ENCODE measurements around the gene MYO3B.

The MYO3B gene

GRCh38 chr2:170566138-170566537 is 388.2 kb downstream of the MYO3B start:
- Histone ChIP-seq H3K4me3 (no peak overlapping the region), H3K9me3 (ENCODE audit: low read depth, low read length) (no peaks in the 10 kb centered on the region), H3K36me3 (ENCODE audit: insufficient read depth, low read length) (no peaks in the 10 kb centered on the region), H3K9ac (ENCODE audit: insufficient read length) (no peak overlapping the region), H3K27ac (no peak overlapping the region)
- no peak for DNase-seq (ENCODE audit: low read depth, low spot score)
- TF ChIP-seq EZH2 (IDR thresholded peaks at IDR 0.05) (no peak), FOXP2 (optimal IDR thresholded peaks at IDR 0.05; ENCODE audit: control extremely low read depth, extremely low read length, insufficient read depth) (no peak), POLR2AphosphoS5 (IDR thresholded peaks at IDR 0.05; ENCODE audit: borderline replicate concordance, low read depth, low read length) (no peak)

- H3K36me3 ChIP-seq (ENCODE audit: insufficient read depth, low read length) = no peaks in the 10 kb centered on the region
- no peak overlapping the region for H3K27ac ChIP-seq
- no peaks in the 10 kb centered on the region for H3K9me3 ChIP-seq (ENCODE audit: low read depth, low read length)
- no peak for DNase-seq (ENCODE audit: low read depth, low spot score)
- H3K4me3 ChIP-seq = no peak overlapping the region
- TF ChIP-seq POLR2AphosphoS5 (IDR thresholded peaks at IDR 0.05; ENCODE audit: borderline replicate concordance, low read depth, low read length) (no peak), EZH2 (IDR thresholded peaks at IDR 0.05) (no peak)
- no peak overlapping the region for H3K9ac ChIP-seq (ENCODE audit: insufficient read length)
Observed at GRCh38 chr2:170567429-170567828, 389.5 kb downstream of the MYO3B start.

GRCh38 chr2:170568511-170568910 is 390.6 kb downstream of the MYO3B start:
- Histone ChIP-seq H3K4me3 (no peak overlapping the region), H3K9me3 (ENCODE audit: low read depth, low read length) (no peaks in the 10 kb centered on the region), H3K36me3 (ENCODE audit: insufficient read depth, low read length) (no peaks in the 10 kb centered on the region), H3K27ac (no peak overlapping the region), H3K9ac (ENCODE audit: insufficient read length) (no peak overlapping the region)
- TF ChIP-seq POLR2AphosphoS5 (IDR thresholded peaks at IDR 0.05; ENCODE audit: borderline replicate concordance, low read depth, low read length) = no peak
- TF ChIP-seq EZH2 (IDR thresholded peaks at IDR 0.05) = no peak
- no peak for TF ChIP-seq FOXP2 (optimal IDR thresholded peaks at IDR 0.05; ENCODE audit: control extremely low read depth, extremely low read length, insufficient read depth)
- DNase-seq (ENCODE audit: low read depth, low spot score) = no peak

GRCh38 chr2:170571612-170572011 is 393.7 kb downstream of the MYO3B start:
- H3K4me3 ChIP-seq = no peak overlapping the region
- H3K27ac ChIP-seq = no peak overlapping the region
- TF ChIP-seq EZH2 (IDR thresholded peaks at IDR 0.05) = no peak
- no peak for TF ChIP-seq FOXP2 (optimal IDR thresholded peaks at IDR 0.05; ENCODE audit: control extremely low read depth, extremely low read length, insufficient read depth)
- TF ChIP-seq POLR2AphosphoS5 (IDR thresholded peaks at IDR 0.05; ENCODE audit: borderline replicate concordance, low read depth, low read length) = no peak
- H3K36me3 ChIP-seq (ENCODE audit: insufficient read depth, low read length) = no peaks in the 10 kb centered on the region
- no peak for DNase-seq (ENCODE audit: low read depth, low spot score)
- no peaks in the 10 kb centered on the region for H3K9me3 ChIP-seq (ENCODE audit: low read depth, low read length)
- H3K9ac ChIP-seq (ENCODE audit: insufficient read length) = no peak overlapping the region

GRCh38 chr2:170573671-170574070 is 395.7 kb downstream of the MYO3B start:
- Histone ChIP-seq H3K4me3 (no peak overlapping the region), H3K36me3 (ENCODE audit: insufficient read depth, low read length) (no peaks in the 10 kb centered on the region), H3K9me3 (ENCODE audit: low read depth, low read length) (no peaks in the 10 kb centered on the region), H3K9ac (ENCODE audit: insufficient read length) (no peak overlapping the region), H3K27ac (no peak overlapping the region)
- TF ChIP-seq EZH2 (IDR thresholded peaks at IDR 0.05) (no peak), FOXP2 (optimal IDR thresholded peaks at IDR 0.05; ENCODE audit: control extremely low read depth, extremely low read length, insufficient read depth) (no peak), POLR2AphosphoS5 (IDR thresholded peaks at IDR 0.05; ENCODE audit: borderline replicate concordance, low read depth, low read length) (no peak)
- DNase-seq (ENCODE audit: low read depth, low spot score) = no peak

GRCh38 chr2:170576296-170576695 is 398.3 kb downstream of the MYO3B start:
- H3K36me3 ChIP-seq (ENCODE audit: insufficient read depth, low read length) = no peaks in the 10 kb centered on the region
- H3K4me3 ChIP-seq = no peak overlapping the region
- no peaks in the 10 kb centered on the region for H3K9me3 ChIP-seq (ENCODE audit: low read depth, low read length)
- no peak for TF ChIP-seq EZH2 (IDR thresholded peaks at IDR 0.05)
- no peak for TF ChIP-seq POLR2AphosphoS5 (IDR thresholded peaks at IDR 0.05; ENCODE audit: borderline replicate concordance, low read depth, low read length)
- TF ChIP-seq FOXP2 (optimal IDR thresholded peaks at IDR 0.05; ENCODE audit: control extremely low read depth, extremely low read length, insufficient read depth) = no peak
- no peak for DNase-seq (ENCODE audit: low read depth, low spot score)
- H3K9ac ChIP-seq (ENCODE audit: insufficient read length) = no peak overlapping the region
- H3K27ac ChIP-seq = no peak overlapping the region

- Histone ChIP-seq H3K9me3 (ENCODE audit: low read depth, low read length) (no peaks in the 10 kb centered on the region), H3K27ac (no peak overlapping the region), H3K4me3 (no peak overlapping the region), H3K9ac (ENCODE audit: insufficient read length) (no peak overlapping the region), H3K36me3 (ENCODE audit: insufficient read depth, low read length) (no peaks in the 10 kb centered on the region)
- no peak for DNase-seq (ENCODE audit: low read depth, low spot score)
- TF ChIP-seq POLR2AphosphoS5 (IDR thresholded peaks at IDR 0.05; ENCODE audit: borderline replicate concordance, low read depth, low read length) (no peak), EZH2 (IDR thresholded peaks at IDR 0.05) (no peak), FOXP2 (optimal IDR thresholded peaks at IDR 0.05; ENCODE audit: control extremely low read depth, extremely low read length, insufficient read depth) (no peak)
Observed at GRCh38 chr2:170577356-170577755, 399.4 kb downstream of the MYO3B start.

GRCh38 chr2:170578606-170579005 is 400.7 kb downstream of the MYO3B start:
- Histone ChIP-seq H3K4me3 (no peak overlapping the region), H3K27ac (no peak overlapping the region), H3K9me3 (ENCODE audit: low read depth, low read length) (no peaks in the 10 kb centered on the region), H3K36me3 (ENCODE audit: insufficient read depth, low read length) (no peaks in the 10 kb centered on the region), H3K9ac (ENCODE audit: insufficient read length) (no peak overlapping the region)
- TF ChIP-seq FOXP2 (optimal IDR thresholded peaks at IDR 0.05; ENCODE audit: control extremely low read depth, extremely low read length, insufficient read depth) (no peak), POLR2AphosphoS5 (IDR thresholded peaks at IDR 0.05; ENCODE audit: borderline replicate concordance, low read depth, low read length) (no peak), EZH2 (IDR thresholded peaks at IDR 0.05) (no peak)
- no peak for DNase-seq (ENCODE audit: low read depth, low spot score)

GRCh38 chr2:170579511-170579910 is 401.6 kb downstream of the MYO3B start:
- Histone ChIP-seq H3K9me3 (ENCODE audit: low read depth, low read length) (no peaks in the 10 kb centered on the region), H3K4me3 (no peak overlapping the region), H3K36me3 (ENCODE audit: insufficient read depth, low read length) (no peaks in the 10 kb centered on the region), H3K9ac (ENCODE audit: insufficient read length) (no peak overlapping the region), H3K27ac (no peak overlapping the region)
- DNase-seq (ENCODE audit: low read depth, low spot score) = no peak
- TF ChIP-seq FOXP2 (optimal IDR thresholded peaks at IDR 0.05; ENCODE audit: control extremely low read depth, extremely low read length, insufficient read depth) (no peak), EZH2 (IDR thresholded peaks at IDR 0.05) (no peak), POLR2AphosphoS5 (IDR thresholded peaks at IDR 0.05; ENCODE audit: borderline replicate concordance, low read depth, low read length) (no peak)
